HG02610 (cell line): ENCODE data around the gene SLC1A5.
"Not testable (repeated sequence)": the region's sequence is repeated elsewhere in the genome, so short reads cannot be mapped to it uniquely, and the experiment has no call there.

Experiments used
- ATAC-seq: cut with Tn5 transposase; IDR thresholded peaks from one replicate; pipeline ENCODE4 v1.9.1; 2021; ENCODE audit warnings: mild to moderate bottlenecking, moderate library complexity; ENCODE audit not compliant: unreplicated experiment

SLC1A5 gene

GRCh38 chr19:46788262-46788967, at the start of gene SLC1A5:
SLC1A5 (minus strand) TSS chr19:46788594; CDS start chr19:46787965, 629 bp downstream.
- ATAC-seq: peak; percentile 63

GRCh38 chr19:46838160-46838559, 49.8 kb upstream of the SLC1A5 start:
- no peak for ATAC-seq

- ATAC-seq: no peak
Measured at GRCh38 chr19:46834984-46835383, 46.6 kb upstream of the SLC1A5 start.

GRCh38 chr19:46834121-46834520, 45.7 kb upstream of the SLC1A5 start:
- ATAC-seq: no peak

GRCh38 chr19:46830864-46831263, 42.5 kb upstream of the SLC1A5 start:
- ATAC-seq: no peak

- no peak for ATAC-seq
Measured at GRCh38 chr19:46828484-46828883, 40.1 kb upstream of the SLC1A5 start.

- ATAC-seq: no peak
Measured at GRCh38 chr19:46825731-46826055, 37.3 kb upstream of the SLC1A5 start.

- ATAC-seq: peak; percentile 11
Measured at GRCh38 chr19:46824890-46825730, 36.7 kb upstream of the SLC1A5 start.

- no peak for ATAC-seq
Measured at GRCh38 chr19:46823049-46823448, 34.7 kb upstream of the SLC1A5 start.

- ATAC-seq: not testable (repeated sequence)
Measured at GRCh38 chr19:46822410-46822787, 34.0 kb upstream of the SLC1A5 start.

- no peak for ATAC-seq
Measured at GRCh38 chr19:46821512-46822409, 33.4 kb upstream of the SLC1A5 start.

- ATAC-seq: no peak
Measured at GRCh38 chr19:46818812-46819211, 30.4 kb upstream of the SLC1A5 start.

- ATAC-seq: no peak
Measured at GRCh38 chr19:46815833-46816627, 27.6 kb upstream of the SLC1A5 start.

GRCh38 chr19:46813839-46814358, 25.5 kb upstream of the SLC1A5 start:
- ATAC-seq: no peak

- no peak for ATAC-seq
Measured at GRCh38 chr19:46812977-46813838, 24.8 kb upstream of the SLC1A5 start.

GRCh38 chr19:46809534-46810272, 21.3 kb upstream of the SLC1A5 start:
- no peak for ATAC-seq

GRCh38 chr19:46806656-46807055, 18.3 kb upstream of the SLC1A5 start:
- no peak for ATAC-seq

- ATAC-seq: not testable (repeated sequence)
Measured at GRCh38 chr19:46804432-46804831, 16.0 kb upstream of the SLC1A5 start.

GRCh38 chr19:46803555-46803954, 15.2 kb upstream of the SLC1A5 start:
- ATAC-seq: no peak
